Endothelial cell (in vitro differentiated cells): Measurements from ENCODE around the gene ST6GALNAC4. TPM values are rescaled to one million over a fixed set of nuclear protein-coding genes. Genes with fewer than 3 reads are reported as not detected.

Experiments
- DNase-seq: peaks from one replicate; pipeline ENCODE4 v3.0.0; 2021; ENCODE audit warnings: low spot score
- H3K27ac Mint-ChIP-seq: one replicate; pipeline ENCODE4 v1.8.0; 2021; ENCODE audit warnings: mixed read lengths, inconsistent platforms; ENCODE audit not compliant: unreplicated experiment
- H3K27me3 Mint-ChIP-seq: one replicate; pipeline ENCODE4 v1.8.0; 2021; ENCODE audit warnings: mild to moderate bottlenecking, moderate library complexity, mixed read lengths, inconsistent platforms; ENCODE audit not compliant: unreplicated experiment
- H3K36me3 Mint-ChIP-seq: one replicate; pipeline ENCODE4 v1.8.0; 2021; ENCODE audit warnings: mild to moderate bottlenecking, low read depth, mixed read lengths, inconsistent platforms; ENCODE audit not compliant: unreplicated experiment
- H3K4me1 Mint-ChIP-seq: one replicate; pipeline ENCODE4 v1.8.0; 2021; ENCODE audit warnings: mild to moderate bottlenecking, mixed read lengths, inconsistent platforms; ENCODE audit not compliant: unreplicated experiment
- H3K4me3 Mint-ChIP-seq: one replicate; pipeline ENCODE4 v1.8.0; 2021; ENCODE audit warnings: mild to moderate bottlenecking, mixed read lengths, inconsistent platforms; ENCODE audit not compliant: unreplicated experiment
- H3K9me3 Mint-ChIP-seq: one replicate; pipeline ENCODE4 v1.8.0; 2021; ENCODE audit warnings: mixed read lengths, inconsistent platforms; ENCODE audit not compliant: unreplicated experiment
- total RNA-seq: library from RNA; stranded (reverse); fragmentation: NEBNext Ultra II Directional; extraction: Animal tissue kit (Norgen Biotek cat#: 25700); gene quantifications from one replicate; pipeline ENCODE4 v1.2.1, GENCODE V29; 2021; ENCODE audit not compliant: unreplicated experiment
- TF ChIP-seq, protein P1 (sequence below): fragments of 200-600 bp; sonication (generic); IDR thresholded peaks from one replicate; pipeline ENCODE4 v1.5.0; 2021; ENCODE audit warnings: antibody characterized with exemption; ENCODE audit not compliant: unreplicated experiment

ST6GALNAC4 gene
- total RNA-seq, 1 donor from 2014 or later, result 25.0 TPM

DNA sequence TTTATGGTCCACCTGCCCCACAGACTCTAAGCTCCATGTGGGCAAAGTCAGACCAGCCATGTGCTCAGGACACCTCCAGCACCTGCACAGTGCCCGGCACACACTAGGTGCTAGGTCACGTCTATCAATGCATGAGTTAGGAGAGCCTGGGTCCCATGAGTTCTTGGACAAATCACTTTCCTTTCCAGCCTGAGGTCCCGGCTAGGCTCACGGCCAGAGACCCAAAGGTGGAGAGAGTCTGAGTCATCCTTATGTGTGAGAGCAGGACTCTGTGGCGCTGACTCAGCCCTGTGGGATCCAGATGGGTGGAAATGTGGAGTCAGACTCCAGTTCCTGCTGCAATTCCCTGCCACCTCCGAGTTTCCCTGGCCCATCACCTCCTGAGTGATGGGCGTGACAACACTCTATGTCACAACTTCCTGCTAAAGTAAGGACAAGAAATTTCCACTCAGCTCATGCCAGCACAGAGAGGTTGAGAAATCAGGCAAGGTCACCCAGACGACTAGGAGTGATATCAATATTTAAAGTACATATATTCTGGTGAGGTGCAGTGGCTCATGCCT lies 2.5 kb upstream of the ST6GALNAC4 start:
- Mint-ChIP-seq H3K4me1 (peaks cover 22% of the 10 kb centered on the region), H3K4me3 (peak overlapping the region; percentile 38), H3K9me3 (no peaks in the 10 kb centered on the region), H3K36me3 (no peaks in the 10 kb centered on the region), H3K27ac (no peak overlapping the region), H3K27me3 (no peaks in the 10 kb centered on the region)
- DNase-seq, result no peak
- TF ChIP-seq, protein P1, sequence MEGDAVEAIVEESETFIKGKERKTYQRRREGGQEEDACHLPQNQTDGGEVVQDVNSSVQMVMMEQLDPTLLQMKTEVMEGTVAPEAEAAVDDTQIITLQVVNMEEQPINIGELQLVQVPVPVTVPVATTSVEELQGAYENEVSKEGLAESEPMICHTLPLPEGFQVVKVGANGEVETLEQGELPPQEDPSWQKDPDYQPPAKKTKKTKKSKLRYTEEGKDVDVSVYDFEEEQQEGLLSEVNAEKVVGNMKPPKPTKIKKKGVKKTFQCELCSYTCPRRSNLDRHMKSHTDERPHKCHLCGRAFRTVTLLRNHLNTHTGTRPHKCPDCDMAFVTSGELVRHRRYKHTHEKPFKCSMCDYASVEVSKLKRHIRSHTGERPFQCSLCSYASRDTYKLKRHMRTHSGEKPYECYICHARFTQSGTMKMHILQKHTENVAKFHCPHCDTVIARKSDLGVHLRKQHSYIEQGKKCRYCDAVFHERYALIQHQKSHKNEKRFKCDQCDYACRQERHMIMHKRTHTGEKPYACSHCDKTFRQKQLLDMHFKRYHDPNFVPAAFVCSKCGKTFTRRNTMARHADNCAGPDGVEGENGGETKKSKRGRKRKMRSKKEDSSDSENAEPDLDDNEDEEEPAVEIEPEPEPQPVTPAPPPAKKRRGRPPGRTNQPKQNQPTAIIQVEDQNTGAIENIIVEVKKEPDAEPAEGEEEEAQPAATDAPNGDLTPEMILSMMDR, result no peak

DNA sequence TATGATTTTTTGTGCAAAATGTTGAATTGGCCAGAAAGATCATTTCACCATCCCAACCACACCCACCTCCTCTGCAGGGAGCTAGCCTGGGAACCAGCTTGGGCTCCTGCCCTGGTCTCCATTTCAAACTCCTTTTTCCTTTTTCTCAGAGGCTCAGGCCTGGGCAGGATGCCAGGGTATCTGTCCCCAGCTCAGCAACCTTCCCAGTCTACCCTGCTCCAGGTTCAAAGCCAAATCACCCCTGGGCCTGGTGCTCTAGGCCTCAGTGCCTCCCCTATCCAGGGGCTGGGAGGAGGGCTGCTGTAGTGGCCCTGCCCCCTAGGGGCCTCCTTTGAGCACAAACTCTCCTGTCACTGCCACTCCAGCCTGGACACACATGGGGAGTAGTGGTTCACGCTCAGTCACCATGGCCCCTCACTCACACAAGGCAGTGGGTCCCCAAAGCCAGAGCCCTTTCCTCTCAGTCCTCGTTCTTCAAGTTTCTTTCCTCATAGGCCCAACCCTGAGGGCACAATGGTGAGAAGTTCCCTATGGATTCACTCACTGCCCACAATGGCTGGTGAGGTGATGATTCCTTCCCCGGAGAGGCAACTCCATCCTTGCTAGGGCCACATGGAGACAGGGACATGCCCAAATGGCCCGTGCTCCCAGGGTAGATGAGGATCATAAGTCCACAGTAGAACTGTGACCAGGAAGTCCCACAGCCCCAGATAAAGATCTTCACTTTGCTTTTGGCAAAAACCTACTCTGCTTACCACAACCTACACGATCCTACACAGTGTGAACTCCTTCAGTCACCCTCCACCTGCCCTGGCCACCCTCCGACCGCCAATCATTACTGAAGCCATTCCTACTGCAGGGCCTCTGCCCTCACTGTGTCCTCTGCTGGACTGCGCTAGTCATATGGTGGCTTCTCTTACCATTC lies 1.6 kb upstream of the ST6GALNAC4 start:
- peak overlapping the region; percentile 38 for H3K4me3 Mint-ChIP-seq
- peaks cover 22% of the 10 kb centered on the region for H3K4me1 Mint-ChIP-seq
- no peak for DNase-seq
- no peak overlapping the region for H3K27ac Mint-ChIP-seq
- H3K9me3 Mint-ChIP-seq, result no peaks in the 10 kb centered on the region
- TF ChIP-seq, protein P1, result no peak
- H3K36me3 Mint-ChIP-seq, result no peaks in the 10 kb centered on the region
- no peaks in the 10 kb centered on the region for H3K27me3 Mint-ChIP-seq

DNA sequence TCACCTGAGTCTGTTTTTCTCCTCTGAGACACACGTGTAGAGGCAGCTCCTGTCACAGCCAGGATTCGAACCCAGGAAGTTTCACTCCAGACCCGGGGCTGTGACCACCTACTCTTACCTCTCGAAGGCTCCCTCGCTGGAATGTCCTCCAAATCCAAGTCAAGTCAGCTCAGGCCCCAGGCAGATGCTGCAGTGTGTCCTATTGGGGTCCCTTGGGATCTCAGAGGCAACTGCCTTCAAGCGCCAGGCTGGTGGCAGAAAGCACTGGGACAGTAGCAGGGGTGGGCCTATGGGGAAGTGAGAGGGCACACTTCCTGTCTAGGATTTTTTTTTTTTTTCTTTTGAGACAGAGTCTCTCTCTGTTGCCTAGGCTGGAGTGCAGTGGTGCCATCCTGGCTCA lies 762 bp upstream of the ST6GALNAC4 start:
- no peak overlapping the region for H3K27ac Mint-ChIP-seq
- TF ChIP-seq, protein P1, result no peak
- H3K36me3 Mint-ChIP-seq, result peaks cover 5% of the 10 kb centered on the region
- no peaks in the 10 kb centered on the region for H3K9me3 Mint-ChIP-seq
- H3K27me3 Mint-ChIP-seq, result peaks cover 3% of the 10 kb centered on the region
- H3K4me1 Mint-ChIP-seq, result peaks cover 22% of the 10 kb centered on the region
- H3K4me3 Mint-ChIP-seq, result no peak overlapping the region
- no peak for DNase-seq

DNA sequence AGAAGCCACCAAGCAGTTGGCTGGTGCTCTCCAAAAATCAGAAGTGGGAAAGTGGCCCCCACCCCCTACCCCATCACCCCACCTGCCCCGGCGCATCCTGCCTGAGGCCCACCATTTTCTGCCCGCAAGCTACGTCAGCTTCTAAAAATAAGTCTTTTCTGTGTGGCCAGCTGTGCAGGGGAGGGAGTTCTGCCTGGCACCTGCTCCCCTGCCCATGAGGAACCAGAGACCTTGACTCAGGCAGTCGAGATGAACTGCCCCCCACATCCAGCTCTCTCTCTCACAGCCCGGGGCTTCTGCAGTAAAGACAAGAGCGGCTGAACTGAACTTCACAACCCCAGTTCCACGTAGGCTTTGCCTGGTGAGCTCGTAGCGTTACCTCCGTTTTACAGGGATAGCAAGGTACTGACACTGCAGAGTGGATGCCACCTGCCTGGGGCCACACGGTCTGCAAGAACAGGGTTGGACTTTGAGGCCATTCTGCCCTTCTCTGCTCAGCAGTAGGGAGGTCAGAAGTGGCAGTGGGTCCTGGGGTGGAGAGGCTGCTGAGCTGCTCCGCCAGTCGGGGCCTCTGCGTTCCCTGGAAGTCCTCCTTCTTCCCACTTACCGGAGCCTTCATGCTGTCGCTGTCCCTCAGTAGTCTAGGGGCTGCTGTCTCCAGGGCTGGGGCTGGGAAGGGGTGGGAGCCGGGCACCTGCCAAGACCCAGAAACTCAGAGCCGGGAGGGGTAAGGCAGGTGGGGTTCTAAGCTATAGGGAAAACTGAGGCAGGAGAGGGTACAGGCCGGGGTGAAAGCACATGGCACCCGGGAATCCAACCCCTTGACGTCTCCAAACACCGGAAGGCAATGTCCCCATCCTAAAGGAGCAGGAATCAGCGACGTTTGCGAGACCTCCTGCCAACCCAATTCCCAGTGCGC lies 781 bp downstream of the ST6GALNAC4 start:
- Mint-ChIP-seq H3K4me1 (peaks cover 22% of the 10 kb centered on the region), H3K27me3 (peaks cover 3% of the 10 kb centered on the region), H3K9me3 (no peaks in the 10 kb centered on the region), H3K4me3 (peak overlapping the region; percentile 81), H3K27ac (no peak overlapping the region), H3K36me3 (peaks cover 8% of the 10 kb centered on the region)
- TF ChIP-seq, protein P1, result no peak
- DNase-seq, result no peak
